HG02610 (cell line): Measurements from ENCODE around the gene OR2A42.
"Not testable (repeated sequence)": the region's sequence is repeated elsewhere in the genome, so short reads cannot be mapped to it uniquely, and the experiment has no call there.

ENCODE experiments used
- ATAC-seq: cut with Tn5 transposase; IDR thresholded peaks from one replicate; pipeline ENCODE4 v1.9.1; 2021; ENCODE audit warnings: mild to moderate bottlenecking, moderate library complexity; ENCODE audit not compliant: unreplicated experiment

OR2A42 gene

DNA sequence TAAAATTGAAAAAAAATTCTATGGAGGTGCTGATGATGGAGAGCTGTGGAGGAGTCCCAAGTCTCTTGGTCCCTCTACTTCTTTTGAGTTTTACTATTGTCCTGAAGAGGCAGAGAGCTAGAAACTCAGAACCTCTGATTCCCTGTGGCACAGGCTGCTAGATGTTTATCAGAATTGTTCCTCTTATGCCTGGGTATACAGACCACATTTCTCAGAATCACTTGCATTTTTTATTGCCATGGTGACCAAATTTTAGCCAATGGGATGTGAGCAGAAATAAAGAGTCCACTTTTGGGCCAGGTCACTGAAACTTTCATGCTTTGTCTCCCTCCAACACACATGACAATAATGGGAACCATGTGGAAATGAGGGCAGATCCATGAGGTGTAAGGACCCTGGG, 15.7 kb downstream of the OR2A42 start:
- ATAC-seq: not testable (repeated sequence)

DNA sequence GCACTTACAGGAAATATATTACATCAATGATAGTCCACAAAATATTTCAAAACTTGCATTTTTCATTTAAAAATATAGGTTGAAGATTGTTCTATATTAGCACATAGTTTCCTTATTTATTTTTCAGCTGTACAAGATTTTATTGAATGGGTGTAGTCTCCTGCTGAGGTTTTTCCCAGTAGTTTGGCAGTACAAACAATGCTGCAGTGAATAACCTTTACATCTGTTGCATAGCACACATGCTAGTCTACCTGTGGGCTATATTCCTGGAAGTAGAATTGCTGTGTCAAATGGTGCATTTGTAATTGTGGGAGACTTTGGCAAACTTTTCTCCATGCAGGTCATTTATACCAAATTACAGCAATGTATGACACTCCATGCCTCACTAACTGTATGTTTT, 18.9 kb downstream of the OR2A42 start:
- ATAC-seq: not testable (repeated sequence)

DNA sequence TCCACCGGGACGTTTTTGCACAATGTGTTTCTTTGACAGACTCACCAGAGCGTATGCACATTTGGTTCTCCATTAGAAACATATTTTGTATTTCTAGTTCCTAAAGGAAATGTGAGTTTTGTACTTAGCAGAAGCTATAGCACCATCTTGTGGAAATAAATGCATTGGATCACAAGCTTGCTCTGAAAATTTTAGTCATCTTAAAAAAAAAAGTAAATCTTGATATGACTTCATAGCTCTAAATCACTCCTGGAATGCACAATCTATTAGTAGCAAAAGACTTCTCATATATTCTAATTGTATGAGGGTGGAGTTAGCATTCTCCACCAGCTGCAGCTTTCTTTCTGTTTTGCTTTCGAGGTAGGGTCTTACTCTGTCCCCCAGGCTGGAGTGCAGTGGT, 20.3 kb downstream of the OR2A42 start:
- ATAC-seq: not testable (repeated sequence)

DNA sequence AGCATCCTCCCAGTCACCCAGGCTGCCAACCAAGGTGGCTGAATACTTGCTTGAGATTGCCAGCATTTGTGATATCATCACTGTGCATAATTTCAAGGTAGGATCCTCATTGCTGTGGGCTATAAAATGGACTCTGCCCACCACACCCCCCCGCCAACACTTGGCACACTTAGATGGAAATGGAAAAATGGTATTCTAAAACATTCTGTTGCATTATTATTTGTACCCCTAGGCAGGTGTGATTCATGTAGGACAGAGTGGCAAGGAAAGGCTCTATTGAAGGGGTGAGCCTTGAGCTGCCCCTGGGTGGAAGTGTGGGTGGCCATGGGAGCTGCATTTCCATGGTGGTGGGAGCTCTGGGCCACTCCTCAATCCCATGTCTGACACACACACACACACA, 20.8 kb downstream of the OR2A42 start:
- not testable (repeated sequence) for ATAC-seq

DNA sequence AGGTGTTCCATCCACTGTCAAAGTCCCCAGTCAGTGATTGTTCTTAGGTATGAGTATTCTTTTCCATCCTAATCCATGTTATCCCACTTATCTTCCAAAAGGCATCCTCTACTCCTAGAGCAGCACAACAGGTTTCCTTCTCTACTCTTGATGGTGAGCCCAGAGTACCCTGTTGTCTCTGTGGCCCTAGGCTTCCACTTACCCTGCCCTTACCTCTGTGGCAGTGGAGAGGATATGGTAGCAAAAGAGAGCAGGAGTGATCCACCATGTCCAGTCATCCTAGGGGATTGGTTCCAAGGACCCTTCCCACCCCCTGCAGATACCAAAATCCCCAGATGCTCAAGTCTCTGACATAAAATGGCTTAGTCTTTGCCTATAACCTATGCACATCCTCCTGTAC, 22.2 kb downstream of the OR2A42 start:
- not testable (repeated sequence) for ATAC-seq

DNA sequence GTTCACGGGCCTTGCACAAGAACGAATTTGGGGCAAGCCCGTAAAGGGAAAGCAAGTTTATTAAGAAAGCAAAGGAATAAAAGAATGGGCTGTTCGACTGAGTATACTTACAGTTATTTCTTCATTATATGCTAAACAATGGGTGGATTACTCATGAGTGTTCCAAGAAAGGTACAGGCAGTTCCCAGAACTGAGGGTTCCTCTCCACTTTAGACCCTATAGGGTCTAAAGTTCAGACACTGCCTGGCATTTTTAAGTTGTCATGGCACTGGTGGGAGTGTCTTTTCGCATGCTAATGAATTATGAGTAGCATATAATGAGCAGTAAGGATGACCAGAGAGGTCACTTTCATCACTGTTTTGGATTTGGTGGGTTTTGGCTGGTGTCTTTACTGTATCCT, 34.1 kb downstream of the OR2A42 start:
- not testable (repeated sequence) for ATAC-seq

DNA sequence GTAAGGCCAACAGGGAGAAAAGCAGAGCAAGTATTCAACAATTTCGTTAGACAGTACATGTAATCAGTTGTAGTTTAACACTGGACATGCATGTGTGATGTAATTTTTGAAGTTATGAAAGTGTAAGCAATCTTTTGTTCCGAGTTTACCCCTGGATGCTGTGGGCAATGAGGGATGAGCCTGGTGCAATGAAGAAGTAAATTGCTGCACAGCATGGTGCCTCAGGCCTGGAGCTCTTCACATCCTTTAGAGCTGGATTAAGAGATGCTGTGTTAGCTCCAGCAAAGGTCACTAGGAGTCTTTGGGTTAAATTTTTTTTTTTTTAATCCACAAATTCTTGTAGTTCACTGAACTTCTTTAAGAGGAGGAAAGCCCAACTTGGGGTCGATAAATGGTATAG, 36.3 kb downstream of the OR2A42 start:
- ATAC-seq: not testable (repeated sequence)

DNA sequence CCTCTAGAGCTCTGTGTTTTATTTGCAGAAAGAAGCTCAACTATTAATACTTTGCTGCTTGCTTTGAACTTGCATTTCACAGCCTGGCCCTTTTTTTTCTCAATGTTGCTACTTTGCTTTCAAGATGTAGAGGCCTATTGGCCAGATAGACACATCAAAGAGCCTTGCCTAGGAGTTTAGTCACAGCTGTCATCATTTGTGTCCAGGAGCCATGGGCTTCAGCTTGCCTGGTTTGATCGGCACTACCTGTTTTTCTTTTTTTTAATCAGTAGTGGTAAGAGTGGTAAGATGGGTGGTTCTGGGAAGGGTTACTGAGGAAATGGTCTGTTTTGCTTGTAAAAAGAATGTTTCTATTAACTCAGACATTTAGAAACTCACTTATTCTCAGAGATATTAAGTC, 37.4 kb downstream of the OR2A42 start:
- peak; percentile 56 for ATAC-seq

DNA sequence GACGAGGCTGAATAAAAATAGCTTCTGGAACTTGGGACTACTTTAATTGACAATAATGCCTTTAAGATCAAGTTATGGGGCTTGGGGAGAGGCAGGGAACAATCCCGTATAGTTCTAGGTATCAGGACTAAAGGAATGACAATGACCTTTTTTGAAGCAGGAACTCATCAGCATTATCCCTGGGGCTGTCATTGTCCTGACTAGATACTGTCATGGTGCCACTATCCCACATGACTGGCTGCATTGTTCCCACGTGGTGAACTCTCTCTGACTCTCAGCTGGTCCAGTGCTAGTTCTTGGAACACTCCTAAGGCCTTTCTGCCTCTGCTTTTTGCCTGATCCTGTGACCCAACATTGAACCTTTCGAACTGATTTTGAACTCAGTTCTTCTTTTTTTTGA, 40.5 kb downstream of the OR2A42 start:
- ATAC-seq: not testable (repeated sequence)

DNA sequence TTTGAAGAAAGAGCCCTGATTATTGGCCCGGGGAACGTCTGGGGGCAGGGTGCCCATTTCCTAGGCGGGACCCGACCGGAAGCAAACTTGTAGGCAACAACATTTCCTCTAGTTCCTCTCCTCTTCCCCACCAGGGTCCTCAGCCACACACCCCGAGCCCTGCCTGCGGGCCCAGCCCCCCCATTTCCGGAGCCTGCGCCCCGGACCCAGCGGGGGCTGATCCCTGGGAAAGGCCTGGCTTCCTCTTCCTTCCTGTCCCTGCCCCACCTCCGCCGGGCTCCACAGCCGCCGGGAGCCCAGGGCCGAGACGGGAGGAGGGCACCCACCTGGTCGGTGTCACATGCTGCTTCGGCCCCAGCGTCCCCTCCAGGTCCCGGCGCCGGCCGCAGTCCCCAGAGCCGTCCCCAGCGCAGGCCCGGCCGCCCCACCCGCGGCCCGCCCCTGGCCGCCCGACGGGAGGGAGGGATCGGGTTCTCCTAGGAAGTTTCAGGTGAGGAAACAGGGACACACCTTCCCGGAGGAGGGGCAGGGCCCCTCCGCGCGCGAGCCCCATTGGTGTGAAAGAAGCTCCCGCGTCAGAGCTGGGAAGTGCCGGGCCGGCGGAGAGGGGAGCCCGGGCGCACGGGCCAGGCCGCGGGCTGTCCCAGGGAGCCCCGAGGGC, 44.1 kb downstream of the OR2A42 start, which contains the start of gene ARHGEF35:
Gene ARHGEF35 (minus strand): TSS at position 622 of the 661 bp plus-strand sequence. CDS start 7,450 bp downstream, outside the sequence.
- peak; percentile 56 for ATAC-seq

DNA sequence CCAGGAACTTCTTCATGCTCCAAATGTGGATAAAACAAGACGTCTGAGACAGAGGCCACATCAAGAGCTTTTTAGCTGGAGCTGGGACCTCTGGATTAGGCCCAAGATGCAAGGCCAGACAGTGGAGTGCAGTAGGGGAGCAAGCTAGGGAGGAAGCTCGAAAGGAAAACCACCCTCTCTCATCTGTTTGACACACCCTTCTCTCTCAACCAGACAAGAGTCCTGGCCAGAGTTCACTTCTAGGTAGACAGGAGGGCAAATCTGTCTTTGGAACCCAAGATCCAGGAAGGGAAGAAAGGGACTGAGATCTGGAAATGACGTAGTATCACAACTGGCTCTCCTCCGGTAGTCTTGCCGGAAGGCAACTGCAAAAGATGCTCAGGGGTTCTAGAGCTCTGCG, 45.0 kb downstream of the OR2A42 start:
- ATAC-seq: not testable (repeated sequence)

DNA sequence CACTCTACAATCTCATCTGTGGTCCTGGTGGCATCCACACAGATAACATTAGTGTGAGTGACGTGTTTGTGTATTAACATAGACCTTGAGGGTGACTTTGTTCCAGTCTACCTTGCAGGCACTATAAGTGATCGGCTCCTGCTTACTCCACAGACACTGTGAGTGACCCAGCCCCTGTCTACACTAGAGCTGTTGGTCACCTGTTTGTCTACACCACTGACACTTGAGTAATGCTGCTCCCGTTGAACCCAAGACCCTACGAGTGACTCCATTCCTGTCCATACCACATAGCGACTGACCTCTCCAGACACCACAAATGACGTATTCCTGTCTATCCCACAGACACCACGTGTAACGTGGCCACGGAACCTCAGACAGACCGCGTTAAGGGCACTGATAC, 45.6 kb downstream of the OR2A42 start:
- ATAC-seq: not testable (repeated sequence)

DNA sequence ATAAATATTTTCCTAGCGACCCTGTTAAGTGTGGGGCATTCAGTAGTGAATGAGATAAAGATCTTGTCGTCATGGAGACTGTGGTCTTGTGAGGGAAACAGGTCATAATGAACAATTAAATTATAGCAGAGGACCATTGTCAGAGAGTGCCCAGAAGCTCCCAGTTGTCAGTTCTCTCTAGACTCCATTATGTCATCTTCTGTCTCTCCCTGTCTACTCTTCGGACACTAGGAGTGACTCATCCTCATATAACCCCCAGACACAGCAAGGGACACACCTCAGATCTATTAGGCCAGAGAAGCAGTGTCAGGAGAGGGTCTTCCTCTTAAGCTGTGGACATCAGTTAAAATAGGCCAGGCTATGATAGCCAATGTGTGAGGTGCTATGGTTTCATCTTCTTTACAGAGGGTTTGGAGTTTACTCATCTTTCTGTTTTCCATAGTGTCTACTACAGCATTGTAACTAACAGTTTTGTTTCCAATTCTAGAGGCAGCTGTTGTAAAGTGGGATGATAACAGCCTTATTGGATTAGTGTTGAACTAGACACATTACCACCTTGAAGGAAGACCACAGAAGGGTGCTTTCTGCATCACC, 50.7 kb downstream of the OR2A42 start:
- ATAC-seq: not testable (repeated sequence)

DNA sequence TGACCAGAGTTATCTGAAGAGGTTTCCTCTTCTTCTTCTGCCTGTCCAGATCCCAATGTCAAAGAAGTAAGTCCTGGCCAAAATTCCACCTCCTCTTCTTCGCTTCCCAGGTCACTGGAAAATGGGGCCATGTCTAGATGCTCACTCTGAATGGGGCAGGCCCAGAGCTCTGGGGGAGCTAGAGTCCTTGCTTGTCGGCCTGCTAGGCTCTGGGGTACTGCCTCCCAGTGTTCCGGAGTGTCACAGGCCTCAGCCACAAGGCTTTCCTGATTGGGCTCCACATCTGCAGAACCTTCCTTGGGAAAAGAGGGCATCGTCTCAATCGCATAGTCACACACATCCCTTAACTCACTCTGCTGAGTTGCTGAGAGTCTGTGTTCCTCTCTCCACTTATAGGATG, 51.6 kb downstream of the OR2A42 start:
- ATAC-seq: not testable (repeated sequence)

DNA sequence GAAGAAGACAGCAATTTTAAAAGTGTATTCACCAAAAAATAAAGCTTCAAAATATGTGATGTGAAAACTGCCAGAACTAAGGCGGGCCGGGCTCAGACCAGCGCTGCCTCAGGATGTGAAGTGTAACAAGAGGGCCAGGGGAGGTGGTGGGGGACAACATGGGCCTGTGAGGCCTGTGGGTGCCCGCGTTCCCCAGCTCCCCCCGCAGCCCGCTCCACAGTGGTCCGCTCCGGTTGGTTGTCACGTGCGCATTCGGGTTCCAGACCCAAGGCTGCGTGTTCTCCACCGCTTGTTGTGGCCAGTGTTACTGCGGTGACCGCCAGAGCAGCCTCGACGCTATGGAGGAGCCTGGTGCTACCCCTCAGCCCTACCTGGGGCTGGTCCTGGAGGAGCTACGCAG, 56.2 kb downstream of the OR2A42 start, which contains the start of gene CTAGE4:
Gene CTAGE4 (plus strand): TSS at position 301 of the 400 bp plus-strand sequence. CDS start 38 bp downstream, at position 339.
- not testable (repeated sequence) for ATAC-seq

DNA sequence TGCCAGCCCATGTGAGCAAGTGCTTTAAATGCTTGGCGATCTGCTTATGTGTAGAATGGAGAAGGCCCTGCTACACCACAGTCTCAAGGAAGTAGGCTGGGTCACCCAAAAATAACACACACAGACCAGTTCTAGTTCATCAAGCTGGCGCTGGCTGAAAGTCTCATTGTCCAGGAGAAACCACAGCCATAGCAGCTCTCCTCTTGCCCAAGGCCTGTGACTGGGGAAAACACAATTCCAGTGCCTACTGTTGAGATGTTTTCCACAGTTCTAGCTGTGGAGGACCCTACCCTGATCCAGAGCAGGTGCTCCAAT, 60.3 kb downstream of the OR2A42 start:
- not testable (repeated sequence) for ATAC-seq

DNA sequence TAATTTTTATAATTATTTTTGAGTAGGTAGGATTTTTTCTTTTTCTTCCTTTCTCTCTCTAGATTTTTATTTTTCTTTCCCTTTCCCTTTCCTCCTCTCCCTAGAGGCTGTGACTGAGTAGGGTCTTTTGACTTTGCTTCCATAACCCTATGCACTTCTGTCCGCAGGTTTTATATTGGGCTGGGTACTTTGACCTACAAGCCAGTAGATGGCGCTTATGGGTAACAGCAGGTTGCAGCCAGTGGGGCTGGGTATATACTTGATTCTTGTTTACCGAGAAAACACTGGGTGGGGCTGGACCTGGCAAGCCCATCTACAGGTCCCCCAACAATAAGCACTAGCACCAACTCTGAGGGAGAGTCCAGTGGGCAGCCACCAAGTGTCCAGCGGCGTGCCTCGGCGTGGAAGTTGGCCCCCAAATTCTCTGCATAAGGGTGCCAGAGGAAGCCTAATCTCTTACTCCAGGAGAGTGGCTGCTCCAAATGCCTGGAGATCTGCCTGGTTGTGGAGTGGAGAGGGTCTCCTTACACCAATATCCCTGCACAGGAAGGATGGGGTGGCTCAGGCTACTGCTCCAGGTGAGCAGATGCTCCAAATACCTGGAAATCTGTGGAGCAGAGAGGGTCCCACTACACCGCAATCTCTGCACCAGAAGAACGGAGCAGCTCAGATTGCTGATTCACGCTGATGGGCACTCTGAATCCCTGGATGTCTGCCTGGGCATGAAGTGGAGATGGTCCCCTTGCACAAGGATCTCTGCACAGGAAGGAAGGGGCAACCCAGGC, 60.8 kb downstream of the OR2A42 start:
- peak; percentile 97 for ATAC-seq
